HG03064 (cell line): Measurements from ENCODE around the gene SCAMP2.

Source experiments
- ATAC-seq: cut with Tn5 transposase; IDR thresholded peaks from one replicate; pipeline ENCODE4 v1.9.1; 2021; ENCODE audit warnings: low read depth; ENCODE audit not compliant: unreplicated experiment

The SCAMP2 gene

GRCh38 chr15:74799255-74799855, 73.8 kb downstream of the SCAMP2 start:
- no peak for ATAC-seq

DNA sequence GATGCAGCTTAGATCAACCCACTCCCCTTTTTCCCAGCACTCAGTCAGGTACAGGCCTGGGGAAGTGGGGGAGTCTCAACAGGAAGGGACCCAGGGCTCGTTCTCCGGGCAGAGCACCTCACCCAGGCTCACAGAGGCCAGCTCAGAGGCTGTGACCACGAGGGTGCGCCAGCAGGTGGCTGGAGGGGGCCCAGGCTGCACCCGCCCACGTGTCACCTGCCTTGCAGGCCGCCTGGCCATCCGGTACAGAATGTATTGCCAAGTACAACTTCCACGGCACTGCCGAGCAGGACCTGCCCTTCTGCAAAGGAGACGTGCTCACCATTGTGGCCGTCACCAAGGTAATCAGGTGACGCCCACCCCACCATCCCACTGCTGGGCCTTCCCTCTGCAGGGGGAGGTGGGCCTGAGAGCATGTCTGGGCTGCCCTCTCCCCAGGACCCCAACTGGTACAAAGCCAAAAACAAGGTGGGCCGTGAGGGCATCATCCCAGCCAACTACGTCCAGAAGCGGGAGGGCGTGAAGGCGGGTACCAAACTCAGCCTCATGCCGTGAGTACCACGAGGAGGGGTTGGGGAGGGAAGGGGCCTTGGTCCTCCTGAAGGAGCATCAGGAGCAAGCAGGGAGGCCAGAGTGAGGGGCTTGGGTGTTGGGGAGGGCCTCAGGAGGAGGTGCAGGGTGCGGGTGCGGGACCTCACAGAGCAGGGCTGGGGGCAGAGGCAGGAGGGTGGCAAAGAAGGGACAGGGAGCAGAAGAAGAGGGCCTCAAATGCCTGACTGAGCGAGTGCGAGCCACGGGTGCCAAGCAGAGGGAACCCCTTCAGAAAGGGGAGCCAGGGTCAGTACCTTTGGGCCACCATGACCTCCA, 74.5 kb downstream of the SCAMP2 start:
- ATAC-seq = no peak

DNA sequence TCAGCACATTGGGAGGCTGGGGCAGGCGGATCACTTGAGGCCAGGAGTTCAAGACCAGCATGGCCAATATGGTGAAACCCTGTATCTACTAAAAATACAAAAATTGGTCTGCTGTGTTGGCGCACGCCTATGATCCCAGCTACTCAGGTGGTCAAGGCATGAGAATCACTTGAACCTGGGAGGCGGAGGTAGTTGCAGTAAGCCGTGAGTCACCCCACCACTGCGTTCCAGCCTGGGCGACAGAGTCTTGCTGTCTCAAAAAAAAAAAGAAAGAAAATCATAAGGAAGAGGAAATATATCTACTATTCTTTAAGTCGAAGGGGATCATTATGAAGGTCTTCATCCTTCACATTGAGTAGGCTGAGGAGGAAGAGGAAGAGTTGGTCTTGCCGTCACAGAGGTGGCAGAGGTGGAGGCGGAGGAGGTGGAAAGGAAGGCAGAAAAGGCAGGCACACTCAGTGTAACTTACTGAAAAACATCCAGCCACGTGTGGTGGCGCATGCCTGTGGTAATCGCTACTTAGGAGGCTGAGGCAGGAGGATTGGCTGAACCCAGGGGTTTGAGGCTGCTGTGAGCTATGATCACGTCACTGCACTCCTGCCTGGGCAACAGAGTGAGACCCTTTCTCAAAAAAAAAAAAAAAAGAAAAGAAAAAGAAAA, 77.1 kb downstream of the SCAMP2 start:
- no peak for ATAC-seq

GRCh38 chr15:74794970-74795349, 78.2 kb downstream of the SCAMP2 start:
- ATAC-seq = no peak

GRCh38 chr15:74794248-74794969, 78.8 kb downstream of the SCAMP2 start:
- no peak for ATAC-seq
